ENCODE measurements around the gene REG3G. TPM values are rescaled to one million over a fixed set of nuclear protein-coding genes. Genes with fewer than 3 reads are reported as not detected.
A peak's percentile ranks its signal among the peaks of the same experiment; 100 is the strongest.

REG3G gene
- not detected for total RNA-seq

DNA sequence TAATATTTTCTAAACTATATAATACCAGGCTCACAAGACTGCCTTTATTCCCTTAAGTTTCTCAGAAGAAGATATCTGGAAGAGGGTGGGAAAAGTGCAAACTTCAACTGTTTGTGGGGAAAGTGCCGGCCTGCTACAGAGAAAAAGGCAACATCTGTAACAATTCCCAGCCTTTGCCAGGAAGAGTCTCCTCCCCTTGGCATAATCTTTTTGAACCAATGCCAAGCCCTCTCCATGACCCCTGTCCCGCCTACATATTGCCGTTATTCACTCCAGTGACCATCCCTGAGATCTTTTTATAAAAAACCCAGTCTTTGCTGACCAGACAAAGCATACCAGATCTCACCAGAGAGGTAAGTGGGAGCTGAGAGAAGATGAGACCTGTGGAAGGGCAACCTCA lies at the start of gene REG3G:
TSS of gene REG3G (plus strand) at position 282 of the 400 bp plus-strand sequence. CDS start 392 bp downstream, outside the sequence.
- WGBS, 2 donors: 17 to 19% methylated on average over 3 of the region's 3 CpGs
- no peaks in the 10 kb centered on the region for H3K36me3 ChIP-seq
- peaks cover 0 to 10% (median 0%) of the 10 kb centered on the region in 4 donors for H3K4me1 ChIP-seq
- H3K4me3 ChIP-seq: no peak within 1 kb of the TSS
- H3K27ac ChIP-seq: no peak within 1 kb of the TSS
- H3K27me3 ChIP-seq: no peaks in the 10 kb centered on the region
- no peaks in the 10 kb centered on the region for H3K9me3 ChIP-seq
- TF ChIP-seq POLR2A (IDR thresholded peaks at IDR 0.05) (no peak), EP300 (IDR thresholded peaks at IDR 0.05) (no peak)
- TF ChIP-seq, protein P1, sequence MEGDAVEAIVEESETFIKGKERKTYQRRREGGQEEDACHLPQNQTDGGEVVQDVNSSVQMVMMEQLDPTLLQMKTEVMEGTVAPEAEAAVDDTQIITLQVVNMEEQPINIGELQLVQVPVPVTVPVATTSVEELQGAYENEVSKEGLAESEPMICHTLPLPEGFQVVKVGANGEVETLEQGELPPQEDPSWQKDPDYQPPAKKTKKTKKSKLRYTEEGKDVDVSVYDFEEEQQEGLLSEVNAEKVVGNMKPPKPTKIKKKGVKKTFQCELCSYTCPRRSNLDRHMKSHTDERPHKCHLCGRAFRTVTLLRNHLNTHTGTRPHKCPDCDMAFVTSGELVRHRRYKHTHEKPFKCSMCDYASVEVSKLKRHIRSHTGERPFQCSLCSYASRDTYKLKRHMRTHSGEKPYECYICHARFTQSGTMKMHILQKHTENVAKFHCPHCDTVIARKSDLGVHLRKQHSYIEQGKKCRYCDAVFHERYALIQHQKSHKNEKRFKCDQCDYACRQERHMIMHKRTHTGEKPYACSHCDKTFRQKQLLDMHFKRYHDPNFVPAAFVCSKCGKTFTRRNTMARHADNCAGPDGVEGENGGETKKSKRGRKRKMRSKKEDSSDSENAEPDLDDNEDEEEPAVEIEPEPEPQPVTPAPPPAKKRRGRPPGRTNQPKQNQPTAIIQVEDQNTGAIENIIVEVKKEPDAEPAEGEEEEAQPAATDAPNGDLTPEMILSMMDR (IDR thresholded peaks at IDR 0.05): no peak
- no peak for DNase-seq (ENCODE audit: low spot score in 2 of 2)

DNA sequence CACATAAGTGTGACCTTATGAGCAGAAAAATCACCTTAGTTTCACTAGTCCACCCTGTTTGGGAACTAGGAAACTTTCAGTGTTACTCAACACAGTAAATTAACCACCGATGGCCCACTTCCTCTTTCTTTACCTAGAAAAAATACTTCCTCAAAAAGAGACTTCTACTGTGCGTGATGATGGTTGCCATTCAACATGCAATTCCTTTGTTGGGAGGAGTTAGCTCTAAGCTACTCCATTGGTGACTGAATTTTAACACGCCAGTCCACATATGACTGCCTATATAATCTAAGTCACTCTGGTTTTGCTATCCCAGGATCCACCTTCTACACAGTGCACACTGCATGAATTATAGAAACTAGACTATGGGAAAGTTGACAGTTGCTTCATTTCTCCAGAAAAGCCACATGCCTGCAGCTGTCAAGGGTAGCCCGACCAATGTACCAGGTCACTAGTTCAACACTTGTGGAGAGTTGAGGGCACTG lies 47.8 kb upstream of the REG3G start:
- no peaks in the 10 kb centered on the region for H3K9me3 ChIP-seq
- no peak for DNase-seq (ENCODE audit: low spot score in 2 of 2)
- TF ChIP-seq, protein P1 (IDR thresholded peaks at IDR 0.05): no peak
- TF ChIP-seq POLR2A (IDR thresholded peaks at IDR 0.05) (no peak), EP300 (IDR thresholded peaks at IDR 0.05) (no peak)
- H3K36me3 ChIP-seq: no peaks in the 10 kb centered on the region
- no peak overlapping the region for H3K27ac ChIP-seq
- 74 to 81% methylated on average over 4 of the region's 4 CpGs for WGBS, 2 donors
- no peaks in the 10 kb centered on the region for H3K27me3 ChIP-seq
- H3K4me3 ChIP-seq: no peak overlapping the region
- H3K4me1 ChIP-seq: no peaks in the 10 kb centered on the region

DNA sequence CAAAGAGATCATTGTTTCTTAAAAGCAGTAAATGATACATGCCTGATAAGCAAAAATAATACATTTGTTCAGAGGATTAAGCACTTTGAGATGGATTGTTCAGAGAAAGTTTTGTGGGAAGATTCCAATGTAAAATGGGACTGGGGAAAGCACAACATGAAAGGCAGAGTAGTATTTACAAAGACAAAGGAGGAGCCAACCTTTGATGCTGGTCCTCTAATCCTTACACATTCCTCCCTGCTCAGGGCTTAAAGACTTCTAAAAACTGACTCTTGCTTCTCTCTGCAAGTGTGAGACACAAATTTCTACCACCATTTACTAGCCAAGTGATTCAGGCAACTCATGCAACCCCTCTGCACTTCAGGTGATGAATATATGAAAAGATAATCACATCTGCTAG lies 47.2 kb upstream of the REG3G start:
- no peak for DNase-seq (ENCODE audit: low spot score in 2 of 2)
- H3K9me3 ChIP-seq: no peaks in the 10 kb centered on the region
- H3K27me3 ChIP-seq: no peaks in the 10 kb centered on the region
- no peak for TF ChIP-seq EP300 (IDR thresholded peaks at IDR 0.05)
- no peak for TF ChIP-seq POLR2A (IDR thresholded peaks at IDR 0.05)
- TF ChIP-seq, protein P1 (IDR thresholded peaks at IDR 0.05): no peak
- no peaks in the 10 kb centered on the region for H3K36me3 ChIP-seq
- no peak overlapping the region for H3K4me3 ChIP-seq
- no peaks in the 10 kb centered on the region for H3K4me1 ChIP-seq
- H3K27ac ChIP-seq: no peak overlapping the region

DNA sequence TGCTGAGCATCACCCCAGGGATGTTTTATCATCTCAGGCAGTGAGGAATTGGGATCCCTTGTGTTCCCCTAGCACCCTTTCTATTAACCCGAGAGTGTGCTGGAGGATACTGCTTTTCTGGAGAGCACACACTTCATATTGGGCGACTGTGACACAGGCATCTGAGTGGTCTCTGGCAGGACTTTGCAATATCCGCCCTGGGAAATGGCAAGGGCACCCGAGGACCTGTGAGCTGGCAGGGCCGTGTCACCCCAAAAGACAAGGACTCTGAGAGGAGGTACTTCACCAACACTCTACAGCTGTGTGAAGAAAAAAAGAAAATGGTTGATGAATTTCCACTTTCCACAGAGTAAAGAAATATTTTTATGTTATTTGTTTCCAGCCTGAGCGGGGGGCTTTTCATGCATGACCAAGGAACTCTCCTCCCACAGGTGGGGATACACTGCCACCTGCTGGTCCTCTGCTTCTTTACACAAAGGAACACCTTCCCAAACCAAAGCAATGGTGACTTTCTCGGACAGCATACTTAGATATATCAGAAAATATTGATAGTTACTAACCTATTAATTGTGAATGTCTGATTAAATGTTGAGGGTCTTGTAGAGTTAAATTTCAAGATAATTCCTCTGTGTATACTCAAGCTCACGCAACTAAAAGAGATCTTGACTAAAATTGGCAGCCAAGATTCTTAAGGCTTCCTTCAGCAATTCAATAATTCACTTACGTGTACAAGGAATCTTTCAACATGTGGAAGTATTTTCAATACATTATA lies 45.9 kb upstream of the REG3G start:
- peak in 1 of 2 donors; percentile 30 for DNase-seq (ENCODE audit: low spot score in 2 of 2)
- Histone ChIP-seq H3K36me3 (no peaks in the 10 kb centered on the region), H3K4me1 (no peaks in the 10 kb centered on the region), H3K27ac (no peak overlapping the region), H3K9me3 (no peaks in the 10 kb centered on the region), H3K27me3 (no peaks in the 10 kb centered on the region), H3K4me3 (no peak overlapping the region)
- TF ChIP-seq, protein P1 (IDR thresholded peaks at IDR 0.05): peak in 3 of 5 experiments; percentile 44 to 76 (median 51)
- TF ChIP-seq EP300 (IDR thresholded peaks at IDR 0.05): no peak
- no peak for TF ChIP-seq POLR2A (IDR thresholded peaks at IDR 0.05)
- WGBS, 2 donors: 18 to 21% methylated on average over 9 of the region's 9 CpGs

DNA sequence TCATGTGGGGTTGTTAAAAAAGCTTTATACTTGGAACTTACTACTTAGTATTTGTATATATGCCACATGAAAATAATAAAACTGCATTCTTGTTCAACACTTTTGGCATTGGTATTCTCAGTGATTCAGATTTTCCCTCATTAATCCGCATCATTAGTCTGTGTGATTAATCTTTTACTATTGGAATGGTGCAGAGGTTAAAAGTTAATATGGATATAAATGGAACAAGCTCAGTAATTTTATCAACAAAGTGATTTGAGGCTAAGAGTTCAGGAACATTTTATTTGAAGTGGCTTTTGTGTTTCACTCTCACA lies 45.4 kb upstream of the REG3G start:
- Histone ChIP-seq H3K27ac (no peak overlapping the region), H3K27me3 (no peaks in the 10 kb centered on the region), H3K36me3 (no peaks in the 10 kb centered on the region), H3K4me1 (no peaks in the 10 kb centered on the region), H3K9me3 (no peaks in the 10 kb centered on the region), H3K4me3 (no peak overlapping the region)
- TF ChIP-seq POLR2A (IDR thresholded peaks at IDR 0.05) (no peak), EP300 (IDR thresholded peaks at IDR 0.05) (no peak)
- TF ChIP-seq, protein P1 (IDR thresholded peaks at IDR 0.05): no peak
- 35 to 58% methylated on average over 1 of the region's 1 CpG for WGBS, 2 donors
- no peak for DNase-seq (ENCODE audit: low spot score in 2 of 2)

All from tibial nerve (tissue), 4 donors.